Keratinocyte (primary cell): ENCODE data around the gene NBEA. TPM values are rescaled to one million over a fixed set of nuclear protein-coding genes. Genes with fewer than 3 reads are reported as not detected.

Experiments
- DNase-seq: peaks from one replicate; pipeline ENCODE4 v3.0.0-alpha.2; 2011; ENCODE audit warnings: low read depth, missing footprints, low spot score
- FAIRE-seq: peaks from 2 replicates; lab custom pipeline; 2011; peaks lifted over from hg19 to GRCh38; lab: Jason Lieb, UNC
- H2AFZ ChIP-seq: 2 replicates; pipeline ENCODE4 v1.6.0; 2012; ENCODE audit warnings: low read length, control low read depth, inconsistent platforms; ENCODE audit not compliant: control insufficient read depth
- H3K27ac ChIP-seq: 2 replicates; pipeline ENCODE4 v1.5.1; 2011; ENCODE audit warnings: low read length; ENCODE audit not compliant: control insufficient read depth, insufficient read depth
- H3K27me3 ChIP-seq: 3 replicates; pipeline ENCODE4 v1.6.0; 2011; ENCODE audit warnings: low read length; ENCODE audit not compliant: control insufficient read depth, insufficient read depth; ENCODE audit errors: extremely low read depth
- H3K36me3 ChIP-seq, 2 experiments: 2 replicates in 1 of 2; 3 replicates in 1 of 2; pipeline ENCODE4 v1.5.1; 2011; ENCODE audit warnings: low read length in 2 of 2, mild to moderate bottlenecking in 1 of 2; ENCODE audit not compliant: control insufficient read depth in 2 of 2, insufficient read depth in 2 of 2; ENCODE audit errors: extremely low read depth in 1 of 2
- H3K4me1 ChIP-seq: 3 replicates; pipeline ENCODE4 v1.5.1; 2011; ENCODE audit warnings: low read length; ENCODE audit not compliant: control insufficient read depth, insufficient read depth; ENCODE audit errors: extremely low read depth
- H3K4me2 ChIP-seq: 3 replicates; pipeline ENCODE4 v1.6.0; 2011; ENCODE audit warnings: low read depth, low read length; ENCODE audit not compliant: control insufficient read depth, insufficient read depth; ENCODE audit errors: extremely low read depth
- H3K4me3 ChIP-seq, 3 experiments: fragments of 200-600 bp in 1 of 3; sonication (generic) in 1 of 3; 2 replicates in 2 of 3; 3 replicates in 1 of 3; pipeline ENCODE4 v1.5.1; 2011 to 2016; ENCODE audit warnings: low read length in 3 of 3, mild to moderate bottlenecking in 3 of 3, control low read depth in 2 of 3, inconsistent platforms in 1 of 3, low read depth in 1 of 3, mixed read lengths in 1 of 3, mixed run types in 1 of 3, moderate library complexity in 1 of 3; ENCODE audit not compliant: control insufficient read depth in 2 of 3, insufficient read depth in 2 of 3; ENCODE audit errors: extremely low read depth in 1 of 3
- H3K79me2 ChIP-seq: 2 replicates; pipeline ENCODE4 v1.6.0; 2012; ENCODE audit warnings: low read length; ENCODE audit not compliant: control insufficient read depth, insufficient read depth
- H3K9ac ChIP-seq: 3 replicates; pipeline ENCODE4 v1.6.0; 2011; ENCODE audit warnings: low read length; ENCODE audit not compliant: control insufficient read depth, insufficient read depth; ENCODE audit errors: extremely low read depth
- H3K9me1 ChIP-seq: 3 replicates; pipeline ENCODE4 v1.6.0; 2011; ENCODE audit warnings: low read length; ENCODE audit not compliant: control insufficient read depth, insufficient read depth; ENCODE audit errors: extremely low read depth
- H3K9me3 ChIP-seq: 2 replicates; pipeline ENCODE4 v1.5.1; 2012; ENCODE audit warnings: low read depth, low read length; ENCODE audit not compliant: control insufficient read depth
- H4K20me1 ChIP-seq: 3 replicates; pipeline ENCODE4 v1.6.0; 2011; ENCODE audit warnings: low read length; ENCODE audit not compliant: control insufficient read depth, insufficient read depth; ENCODE audit errors: extremely low read depth
- CTCF ChIP-seq, 3 experiments: IDR thresholded peaks in 1 of 3; conservative IDR thresholded peaks in 1 of 3; optimal IDR thresholded peaks in 1 of 3; 2 replicates in 2 of 3; 3 replicates in 1 of 3; pipeline versions ENCODE3 to v1.5.1; 2011; ENCODE audit warnings: low read length in 3 of 3, mild to moderate bottlenecking in 3 of 3, moderate library complexity in 2 of 3, control low read depth in 1 of 3, inconsistent platforms in 1 of 3; ENCODE audit not compliant: insufficient read depth in 2 of 3; ENCODE audit errors: extremely low read depth in 1 of 3
- EZH2 ChIP-seq: IDR thresholded peaks from one replicate; pipeline ENCODE4 v1.6.1; 2012; ENCODE audit warnings: inconsistent platforms, mild to moderate bottlenecking, low read length, moderate library complexity
- dilution Hi-C: fragments of 300-500 bp; cut with MboI; formaldehyde crosslinking; loops from one replicate; pipeline ENCODE4 v1.7.0; 2020; ENCODE audit warnings: low sequenced_read_pairs; ENCODE audit not compliant: extremely low pct_ligation_motif_present
- polyA plus RNA-seq, 5 experiments: library from polyadenylated mRNA; depleted of rRNA in 3 of 5; stranded (reverse) in 3 of 5; stranded (forward) in 1 of 5; unstranded in 1 of 5; fragments of >200 nt; gene quantifications; 1 replicate in 1 of 5; 2 replicates in 3 of 5; 3 replicates in 1 of 5; pipeline versions ENCODE4 v1.2.1 to v1.2.3, GENCODE V29; 2011 to 2012; ENCODE audit warnings: missing spikeins in 2 of 5, low read depth in 1 of 5, low replicate concordance in 1 of 5

The NBEA gene
- polyA plus RNA-seq, 1 donor (not counting 4 experiments of a cell fraction or from before 2014, with no cell fraction given): 0.05 TPM

DNA sequence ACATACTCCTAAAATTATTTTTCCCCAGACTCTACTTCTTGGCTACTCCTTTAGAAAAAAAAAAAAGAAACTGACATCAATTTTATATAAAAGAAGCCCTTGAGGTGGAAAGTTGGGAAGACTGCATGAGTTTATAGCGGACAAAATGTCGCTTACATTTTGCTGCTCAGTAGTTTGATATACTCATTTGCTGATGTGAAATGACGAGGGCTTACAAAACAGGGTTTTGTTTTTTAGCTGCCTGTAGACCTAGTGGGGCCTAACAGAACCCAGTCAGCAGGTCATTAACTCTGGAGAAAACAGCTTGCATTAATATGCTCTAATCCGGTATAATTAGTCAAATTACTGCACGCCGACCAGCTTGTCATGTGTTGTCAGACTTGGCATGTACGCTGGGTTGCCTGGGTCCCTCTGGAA, 572.0 kb downstream of the NBEA start:
- dilution Hi-C loops: no loop called here
- no peaks in the 10 kb centered on the region for H4K20me1 ChIP-seq

GRCh38 chr13:35514801-35515502, 572.9 kb downstream of the NBEA start:
- H3K36me3 ChIP-seq: no peaks in the 10 kb centered on the region
- FAIRE-seq: no peak
- H4K20me1 ChIP-seq: no peaks in the 10 kb centered on the region
- no peak overlapping the region for H3K4me3 ChIP-seq
- no peak overlapping the region for H2AFZ ChIP-seq
- no peak overlapping the region for H3K4me2 ChIP-seq
- H3K9me3 ChIP-seq: no peaks in the 10 kb centered on the region
- dilution Hi-C loops: no loop called here
- no peaks in the 10 kb centered on the region for H3K4me1 ChIP-seq
- DNase-seq: no peak
- no peaks in the 10 kb centered on the region for H3K27me3 ChIP-seq
- H3K79me2 ChIP-seq: no peaks in the 10 kb centered on the region
- H3K27ac ChIP-seq: no peak overlapping the region
- TF ChIP-seq EZH2: no peak
- no peak for TF ChIP-seq CTCF (optimal IDR thresholded peaks at IDR 0.05 in 1 of 3, IDR thresholded peaks at IDR 0.05 in 1 of 3, conservative IDR thresholded peaks at IDR 0.05 in 1 of 3; ENCODE audit: extremely low read depth in 1 of 3, insufficient read depth in 2 of 3, low read length in 3 of 3)
- H3K9ac ChIP-seq: no peak overlapping the region
- H3K9me1 ChIP-seq: no peaks in the 10 kb centered on the region

More for the DNA sequence above, 572.0 kb downstream of the NBEA start:
- Histone ChIP-seq H3K9ac (no peak overlapping the region), H3K27ac (no peak overlapping the region), H3K4me2 (no peak overlapping the region), H3K9me3 (no peaks in the 10 kb centered on the region), H3K4me1 (no peaks in the 10 kb centered on the region), H2AFZ (no peak overlapping the region), H3K36me3 (no peaks in the 10 kb centered on the region), H3K4me3 (no peak overlapping the region), H3K9me1 (no peaks in the 10 kb centered on the region), H3K79me2 (no peaks in the 10 kb centered on the region), H3K27me3 (no peaks in the 10 kb centered on the region)
- no peak for TF ChIP-seq EZH2
- no peak for TF ChIP-seq CTCF (optimal IDR thresholded peaks at IDR 0.05 in 1 of 3, IDR thresholded peaks at IDR 0.05 in 1 of 3, conservative IDR thresholded peaks at IDR 0.05 in 1 of 3; ENCODE audit: extremely low read depth in 1 of 3, insufficient read depth in 2 of 3, low read length in 3 of 3)
- no peak for DNase-seq
- no peak for FAIRE-seq
